Aorta (tissue), 5 donors: ENCODE measurements around the gene TSSK3. TPM values are rescaled to one million over a fixed set of nuclear protein-coding genes. Genes with fewer than 3 reads are reported as not detected.

Experiments
- ATAC-seq: fragments of 200-7000 bp; cut with Tn5 transposase; one replicate; pipeline ENCODE4 v1.9.1; 2022; ENCODE audit warnings: moderate library complexity; ENCODE audit not compliant: low FRiP score
- DNase-seq, 2 donors: peaks; one replicate each; pipeline ENCODE4 v3.0.0-alpha.2; 2020
- H3K27ac ChIP-seq, 2 donors: one replicate each; pipeline ENCODE4 v1.5.1; 2013; ENCODE audit warnings: low read length in 2 of 2, mild to moderate bottlenecking in 2 of 2, moderate library complexity in 2 of 2, control low read depth in 1 of 2, inconsistent platforms in 1 of 2, low read depth in 1 of 2
- H3K27me3 ChIP-seq, 2 donors: one replicate each; pipeline ENCODE4 v1.6.1; 2013; ENCODE audit warnings: control low read depth in 1 of 2, low read length in 1 of 2, mild to moderate bottlenecking in 1 of 2, moderate library complexity in 1 of 2; ENCODE audit not compliant: insufficient read depth in 2 of 2, control insufficient read depth in 1 of 2
- H3K36me3 ChIP-seq, 2 donors: one replicate each; pipeline ENCODE4 v1.6.1; 2013; ENCODE audit warnings: control low read depth in 1 of 2, low read length in 1 of 2, mild to moderate bottlenecking in 1 of 2; ENCODE audit not compliant: insufficient read depth in 2 of 2, control insufficient read depth in 1 of 2
- H3K4me1 ChIP-seq, 2 donors: one replicate each; pipeline ENCODE4 v1.6.1; 2013; ENCODE audit warnings: low read length in 2 of 2, control low read depth in 1 of 2, mild to moderate bottlenecking in 1 of 2, moderate library complexity in 1 of 2; ENCODE audit not compliant: insufficient read depth in 2 of 2, control insufficient read depth in 1 of 2
- H3K4me3 ChIP-seq, 2 donors: one replicate each; pipeline ENCODE4 v1.5.1; 2013; ENCODE audit warnings: low read length in 2 of 2, control low read depth in 1 of 2, mild to moderate bottlenecking in 1 of 2
- H3K9me3 ChIP-seq: one replicate; pipeline ENCODE4 v1.6.1; 2013; ENCODE audit warnings: mild to moderate bottlenecking, low read length; ENCODE audit not compliant: control insufficient read depth
- WGBS, 2 donors: extraction: QIAGEN DNeasy Blood & Tissue Kit; methylation state at CpG; one replicate each; pipeline ENCODE4 v1.1.7; 2013; 5-methylcytosine and 5-hydroxymethylcytosine counted together
- intact Hi-C, 2 donors: fragments of 100-400 bp; cut with DNase I; formaldehyde crosslinking; loops; one replicate each; pipeline versions ENCODE4 v1.14.2 to v1.15.0; 2022
- long read RNA-seq, 2 donors: library from polyadenylated mRNA; unstranded; transcript quantifications; one replicate each; pipeline ENCODE4 v2.0.0, GENCODE V29; 2020 to 2021
- polyA plus RNA-seq, 2 donors: library from polyadenylated mRNA; stranded (reverse); fragments of 200-250 nt; gene quantifications; one replicate each; pipeline ENCODE4 v1.2.3, GENCODE V29; 2013
- total RNA-seq, 2 donors: library from RNA; stranded (reverse); fragmentation: NEBNext Ultra II Directional; extraction: Animal tissue kit (Norgen Biotek cat#: 25700); gene quantifications; one replicate each; pipeline ENCODE4 v1.2.1, GENCODE V29; 2021
- donor health status: healthy with polysubstance abuse.
- donor health status: Bipolar disorder and iron deficiency.
- donor health status: DM: no; HTN: no; CAD: no.
- donor health status: DM: no; HTN: no; CAD: no.
- donor health status: DM: yes; HTN: yes; CAD: no.

TSSK3 gene
- total RNA-seq (1 to 10 TPM; 1.7 to 2.2 TPM), polyA plus RNA-seq (under 1 TPM in 1 of 2 donors, not detected in 1; 0.41 TPM)
- long read RNA-seq, donor 1, partial matches to known transcripts: 0 of 9 reads
- long read RNA-seq, donor 1, other reads (novel, unspliced or antisense): 9 of 9 reads
- long read RNA-seq, donor 2, partial matches to known transcripts: 0 of 2 reads
- long read RNA-seq, donor 2, other reads (novel, unspliced or antisense): 2 of 2 reads

- Histone ChIP-seq H3K4me3 (peak within 1 kb of the TSS in 1 of 2 donors; percentile 10), H3K4me1 (no peaks in the 10 kb centered on the region), H3K36me3 (peaks cover 2 to 6% of the 10 kb centered on the region in 2 donors), H3K9me3 (no peaks in the 10 kb centered on the region), H3K27me3 (no peaks in the 10 kb centered on the region), H3K27ac (no peak within 1 kb of the TSS)
- peak in 1 of 2 donors; percentile 80 for DNase-seq
- 46 to 51% methylated on average over 17 of the region's 17 CpGs for WGBS, 2 donors
- ATAC-seq: peak; percentile 7
- intact Hi-C loops: no loop called here
Measured at GRCh38 chr1:32362474-32363313, at the start of gene TSSK3, which contains the start of gene FAM229A. Gene TSSK3, plus strand, starts transcription at chr1:32362539. Its CDS starts 163 bp downstream, at chr1:32362702. Gene FAM229A, minus strand, starts transcription at chr1:32362485. Its CDS starts 394 bp downstream, at chr1:32362091.

GRCh38 chr1:32316903-32317277 is 45.4 kb upstream of the TSSK3 start:
- intact Hi-C loops: no loop called here
- 71 to 79% methylated on average over 3 of the region's 3 CpGs for WGBS, 2 donors
- Histone ChIP-seq H3K36me3 (peaks cover 2% of the 10 kb centered on the region in 2 donors), H3K4me3 (no peak overlapping the region), H3K27ac (no peak overlapping the region), H3K27me3 (no peaks in the 10 kb centered on the region), H3K4me1 (no peaks in the 10 kb centered on the region), H3K9me3 (no peaks in the 10 kb centered on the region)
- DNase-seq: no peak
- no peak for ATAC-seq

- DNase-seq (no peak), ATAC-seq (no peak)
- no peaks in the 10 kb centered on the region for H3K27me3 ChIP-seq
- H3K9me3 ChIP-seq: no peaks in the 10 kb centered on the region
- 97 to 98% methylated on average over 10 of the region's 10 CpGs for WGBS, 2 donors
- H3K4me1 ChIP-seq: no peaks in the 10 kb centered on the region
- H3K4me3 ChIP-seq: no peak overlapping the region
- H3K36me3 ChIP-seq: peaks cover 2% of the 10 kb centered on the region in 2 donors
- H3K27ac ChIP-seq: no peak overlapping the region
- intact Hi-C loops: no loop called here
Measured at GRCh38 chr1:32318127-32318869, 44.0 kb upstream of the TSSK3 start.

- no peaks in the 10 kb centered on the region for H3K4me1 ChIP-seq
- no peak overlapping the region for H3K4me3 ChIP-seq
- H3K9me3 ChIP-seq: no peaks in the 10 kb centered on the region
- no peak overlapping the region for H3K27ac ChIP-seq
- no peaks in the 10 kb centered on the region for H3K27me3 ChIP-seq
- 28 to 38% methylated on average over 5 of the region's 5 CpGs for WGBS, 2 donors
- peaks cover under 1 to 2% of the 10 kb centered on the region in 2 donors for H3K36me3 ChIP-seq
- intact Hi-C loops: no loop called here
- DNase-seq: no peak
- ATAC-seq: no peak
Measured at GRCh38 chr1:32321712-32322291, 40.5 kb upstream of the TSSK3 start.

- H3K27me3 ChIP-seq: no peaks in the 10 kb centered on the region
- peaks cover 6 to 10% of the 10 kb centered on the region in 2 donors for H3K36me3 ChIP-seq
- H3K4me3 ChIP-seq: no peak overlapping the region
- 92 to 95% methylated on average over 11 of the region's 11 CpGs for WGBS, 2 donors
- no peaks in the 10 kb centered on the region for H3K9me3 ChIP-seq
- no peaks in the 10 kb centered on the region for H3K4me1 ChIP-seq
- H3K27ac ChIP-seq: no peak overlapping the region
- DNase-seq (peak in 1 of 2 donors; percentile 51), ATAC-seq (no peak)
- intact Hi-C loops: no loop called here
Measured at GRCh38 chr1:32327204-32327603, 35.1 kb upstream of the TSSK3 start.

- no peak overlapping the region for H3K4me3 ChIP-seq
- H3K27me3 ChIP-seq: no peaks in the 10 kb centered on the region
- DNase-seq (no peak), ATAC-seq (no peak)
- intact Hi-C loops: no loop called here
- 86 to 93% methylated on average over 4 of the region's 4 CpGs for WGBS, 2 donors
- no peaks in the 10 kb centered on the region for H3K9me3 ChIP-seq
- H3K36me3 ChIP-seq: peaks cover 6 to 15% of the 10 kb centered on the region in 2 donors
- H3K4me1 ChIP-seq: no peaks in the 10 kb centered on the region
- no peak overlapping the region for H3K27ac ChIP-seq
Measured at GRCh38 chr1:32329931-32330466, 32.3 kb upstream of the TSSK3 start.

- no peak for ATAC-seq
- intact Hi-C loops: no loop called here
Measured at GRCh38 chr1:32330558-32331151, 31.7 kb upstream of the TSSK3 start.

GRCh38 chr1:32331549-32331948 is 30.8 kb upstream of the TSSK3 start:
- DNase-seq (peak in 1 of 2 donors; percentile 26), ATAC-seq (no peak)
- peaks cover 6 to 15% of the 10 kb centered on the region in 2 donors for H3K36me3 ChIP-seq
- H3K27ac ChIP-seq: no peak overlapping the region
- no peaks in the 10 kb centered on the region for H3K27me3 ChIP-seq
- no peaks in the 10 kb centered on the region for H3K9me3 ChIP-seq
- H3K4me3 ChIP-seq: no peak overlapping the region
- H3K4me1 ChIP-seq: no peaks in the 10 kb centered on the region
- intact Hi-C loops: no loop called here
- 91 to 92% methylated on average over 12 of the region's 12 CpGs for WGBS, 2 donors

More at GRCh38 chr1:32330558-32331151, 31.7 kb upstream of the TSSK3 start:
- WGBS, 2 donors: 86 to 93% methylated on average over 12 of the region's 12 CpGs
- Histone ChIP-seq H3K4me3 (no peak overlapping the region), H3K27me3 (no peaks in the 10 kb centered on the region), H3K27ac (no peak overlapping the region), H3K9me3 (no peaks in the 10 kb centered on the region), H3K36me3 (peaks cover 6 to 15% of the 10 kb centered on the region in 2 donors), H3K4me1 (no peaks in the 10 kb centered on the region)
- DNase-seq: peak in 1 of 2 donors; percentile 53
